ENCODE data around the gene MAGI2.

The MAGI2 gene

GRCh38 chr7:78090616-78091015 lies 1362.9 kb downstream of the MAGI2 start:
- no peak for DNase-seq (ENCODE audit: low read depth in 2 of 2)

- no peak for DNase-seq (ENCODE audit: low read depth in 2 of 2)
Measured at GRCh38 chr7:78083476-78084120, 1369.9 kb downstream of the MAGI2 start.

- DNase-seq (ENCODE audit: low read depth in 2 of 2), result no peak
Measured at GRCh38 chr7:78082556-78082955, 1370.9 kb downstream of the MAGI2 start.

GRCh38 chr7:78081888-78082287 lies 1371.6 kb downstream of the MAGI2 start:
- no peak for DNase-seq (ENCODE audit: low read depth in 2 of 2)

DNA sequence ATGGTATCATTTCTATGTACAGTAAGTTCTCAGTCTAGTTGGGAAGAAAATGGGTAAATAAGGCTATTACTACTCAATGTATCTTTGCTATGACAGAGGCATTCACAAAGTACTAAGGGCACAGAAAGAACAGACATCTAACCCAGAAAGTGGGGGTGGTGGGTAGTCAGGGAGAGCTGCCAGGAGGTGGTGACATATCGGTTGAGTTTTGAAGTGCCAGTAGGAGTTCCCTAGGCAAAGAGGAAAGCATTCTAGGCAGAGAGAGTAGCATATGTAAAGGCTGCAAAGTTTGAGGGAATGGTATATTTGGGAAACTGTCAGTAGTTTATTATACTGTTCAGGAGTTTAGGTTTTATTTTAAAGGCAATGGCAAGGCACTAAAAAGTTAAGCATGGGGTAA lies 1372.1 kb downstream of the MAGI2 start:
- DNase-seq (ENCODE audit: low read depth in 2 of 2), result no peak

DNA sequence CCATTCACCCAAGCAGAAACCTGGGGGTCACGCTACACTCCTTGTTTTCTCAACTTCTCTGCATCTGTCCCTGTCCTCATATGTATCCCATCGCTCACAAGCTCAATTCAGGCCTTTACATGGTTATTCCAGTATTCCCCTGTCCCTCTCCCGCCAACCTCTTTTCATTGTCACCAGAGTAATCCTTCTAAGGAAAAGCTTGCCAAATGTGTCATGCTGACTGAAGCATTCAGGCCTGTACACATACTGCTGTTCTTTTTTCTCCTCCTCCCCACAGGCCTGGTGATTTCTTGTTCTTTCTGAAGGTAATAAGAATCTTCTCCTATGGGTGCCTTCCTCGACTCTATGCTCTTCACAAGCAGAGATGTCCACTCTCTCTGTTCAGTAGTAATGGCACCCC lies 1372.7 kb downstream of the MAGI2 start:
- no peak for DNase-seq (ENCODE audit: low read depth in 2 of 2)

DNA sequence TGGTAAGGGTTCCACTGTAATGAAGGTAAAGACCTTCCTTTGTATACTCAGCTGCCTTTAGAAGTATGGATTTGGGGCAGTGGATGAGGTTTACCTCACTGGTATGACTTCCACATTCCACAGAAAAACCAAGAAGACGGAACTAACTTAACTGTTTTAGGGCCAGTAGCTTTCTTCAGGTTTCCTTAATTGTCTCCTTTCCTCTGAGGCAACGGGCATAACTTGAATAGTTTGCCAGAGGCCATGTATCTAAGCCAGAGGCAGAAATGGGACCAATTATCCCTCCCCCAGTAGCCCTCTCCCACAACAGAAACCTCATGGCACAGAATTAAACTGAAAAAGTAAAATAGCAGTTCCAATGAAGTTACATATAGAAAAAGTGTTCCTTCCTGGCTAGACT lies 1373.2 kb downstream of the MAGI2 start:
- no peak for DNase-seq (ENCODE audit: low read depth in 2 of 2)

- no peak for DNase-seq (ENCODE audit: low read depth in 2 of 2)
Measured at GRCh38 chr7:78074713-78075112, 1378.8 kb downstream of the MAGI2 start.

DNA sequence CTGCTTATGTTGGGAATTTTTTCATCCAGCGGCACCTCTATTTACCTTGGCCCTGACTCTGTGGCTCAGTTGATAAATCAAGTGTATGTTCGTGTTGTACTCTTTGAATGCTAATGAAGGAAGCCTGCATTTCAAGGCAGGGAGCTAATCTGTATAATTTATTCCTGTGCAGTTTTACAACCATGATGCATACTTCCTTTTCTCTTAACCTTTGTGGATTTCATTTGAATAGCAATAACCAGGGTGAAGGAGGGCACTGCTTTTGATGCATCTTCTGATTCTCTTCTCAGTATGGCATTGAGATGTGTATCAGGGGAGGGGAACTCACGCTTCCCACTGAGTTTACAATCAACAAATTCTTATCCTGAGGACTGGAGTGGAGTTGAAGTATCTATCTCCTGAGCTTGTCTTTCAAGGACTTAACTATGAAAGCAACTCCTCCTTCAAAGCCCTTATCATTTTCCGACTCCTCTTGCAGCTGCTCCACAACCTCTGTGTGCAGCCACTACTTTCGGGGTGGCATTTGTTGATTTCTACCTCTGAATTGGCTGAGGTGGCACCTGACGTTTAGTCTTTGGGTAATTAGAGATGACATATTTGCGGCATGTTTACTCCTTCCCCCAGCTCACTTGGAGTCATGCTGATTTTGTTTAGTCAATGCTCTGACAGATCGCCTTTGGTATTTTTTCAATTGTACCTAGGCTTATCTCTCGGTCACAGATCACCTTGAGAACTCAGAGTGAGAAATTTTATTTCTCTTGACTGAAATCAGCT lies 1379.7 kb downstream of the MAGI2 start:
- no peak for DNase-seq (ENCODE audit: low read depth in 2 of 2)

- no peak for DNase-seq (ENCODE audit: low read depth in 2 of 2)
Measured at GRCh38 chr7:78072201-78072590, 1381.3 kb downstream of the MAGI2 start.

DNA sequence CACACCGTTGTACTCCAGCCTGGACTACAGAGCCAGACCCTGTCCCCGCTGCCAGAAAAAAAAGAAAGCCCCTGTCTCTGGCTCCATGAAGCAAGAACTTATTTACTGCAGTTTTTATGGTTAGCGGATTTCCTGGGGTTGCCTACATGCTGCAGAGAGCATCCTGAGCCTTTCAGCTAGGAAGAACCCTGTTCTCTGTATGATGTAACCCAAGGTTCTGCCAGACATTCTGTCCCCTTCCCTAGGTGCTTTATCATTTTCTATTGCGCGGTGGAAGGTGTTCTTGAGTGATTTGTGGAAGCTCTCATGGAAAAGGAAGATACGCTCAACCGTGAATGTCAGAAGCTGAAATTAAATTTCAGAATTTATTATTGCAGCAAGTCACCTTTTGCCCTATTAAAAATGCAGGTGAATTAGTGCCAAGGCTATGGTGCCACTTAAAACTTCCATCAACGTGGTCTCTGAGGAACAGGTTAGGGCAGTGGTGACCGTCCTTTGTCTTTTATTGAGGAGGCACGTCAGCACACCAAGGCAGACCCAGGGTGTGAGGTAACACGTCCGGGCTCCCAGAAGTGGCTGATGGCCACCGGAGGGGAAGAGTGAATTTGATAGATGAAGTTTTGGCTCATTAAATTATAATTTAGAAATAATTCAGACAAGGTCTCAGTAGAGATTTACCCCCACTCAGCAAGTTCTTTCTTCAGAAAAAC lies 1381.8 kb downstream of the MAGI2 start:
- DNase-seq (ENCODE audit: low read depth in 2 of 2), result no peak

DNA sequence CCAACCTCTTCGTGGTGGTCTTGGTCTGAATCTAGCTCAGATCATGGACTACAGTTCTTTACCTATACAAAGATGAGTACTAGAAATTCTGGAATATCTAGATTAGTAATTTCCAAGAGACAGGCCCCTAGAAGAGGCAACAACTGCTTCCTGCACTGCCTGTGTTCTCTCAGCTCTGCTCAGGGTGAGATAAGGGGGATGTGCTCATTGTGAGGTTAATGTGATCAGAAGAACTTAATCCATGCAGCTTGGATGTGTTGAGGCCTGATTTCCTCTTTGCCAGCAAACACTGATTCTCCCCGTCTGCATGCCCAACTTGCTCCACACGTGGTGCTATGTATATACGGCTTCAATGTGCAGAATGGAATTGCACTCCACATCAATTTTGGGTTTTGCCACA lies 1386.9 kb downstream of the MAGI2 start:
- DNase-seq (ENCODE audit: low read depth in 2 of 2), result no peak

DNA sequence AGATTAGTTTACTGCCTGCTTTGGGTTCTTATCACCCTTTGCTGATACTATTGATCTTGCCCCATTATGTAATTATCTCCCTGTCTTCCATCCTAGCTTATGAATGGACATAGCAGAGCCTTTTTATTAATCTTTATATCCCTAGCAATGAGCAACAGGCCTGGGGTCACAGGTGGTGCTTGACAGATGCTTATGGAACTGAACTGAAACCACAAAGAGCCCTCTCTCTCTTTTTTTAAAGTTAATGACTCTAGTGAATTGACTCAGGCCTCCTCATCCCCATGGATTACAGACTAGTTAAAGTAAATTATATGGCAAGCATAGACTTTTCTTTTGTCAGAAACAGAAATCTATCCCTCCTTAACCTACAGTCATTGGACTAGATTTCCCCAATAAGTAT lies 1389.7 kb downstream of the MAGI2 start:
- DNase-seq (ENCODE audit: low read depth in 2 of 2), result no peak

GRCh38 chr7:78062214-78062613 lies 1391.3 kb downstream of the MAGI2 start:
- DNase-seq (ENCODE audit: low read depth in 2 of 2), result no peak

DNA sequence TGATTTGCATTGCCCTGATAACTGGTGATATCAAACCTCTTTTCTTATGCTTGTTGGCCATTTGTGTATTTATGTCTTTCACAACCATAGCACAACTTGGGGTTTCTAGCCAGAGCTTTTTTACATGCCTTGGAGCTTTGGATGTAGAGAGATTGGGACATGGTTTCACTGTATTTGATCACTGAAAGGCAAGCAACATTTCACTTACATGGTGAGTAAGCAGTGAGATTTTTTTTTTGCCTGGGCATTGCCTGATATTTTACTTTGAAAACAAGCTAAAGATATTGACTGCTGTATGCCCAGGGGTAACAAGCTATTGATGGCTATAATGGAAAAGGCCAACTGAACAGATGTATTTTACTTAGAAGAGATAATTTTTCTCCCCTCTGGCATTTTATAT lies 1395.9 kb downstream of the MAGI2 start:
- no peak for DNase-seq (ENCODE audit: low read depth in 2 of 2)

GRCh38 chr7:78055599-78055998 lies 1397.9 kb downstream of the MAGI2 start:
- no peak for DNase-seq (ENCODE audit: low read depth in 2 of 2)

GRCh38 chr7:78055001-78055573 lies 1398.4 kb downstream of the MAGI2 start:
- no peak for DNase-seq (ENCODE audit: low read depth in 2 of 2)

- no peak for DNase-seq (ENCODE audit: low read depth in 2 of 2)
Measured at GRCh38 chr7:78052112-78052511, 1401.4 kb downstream of the MAGI2 start.

DNA sequence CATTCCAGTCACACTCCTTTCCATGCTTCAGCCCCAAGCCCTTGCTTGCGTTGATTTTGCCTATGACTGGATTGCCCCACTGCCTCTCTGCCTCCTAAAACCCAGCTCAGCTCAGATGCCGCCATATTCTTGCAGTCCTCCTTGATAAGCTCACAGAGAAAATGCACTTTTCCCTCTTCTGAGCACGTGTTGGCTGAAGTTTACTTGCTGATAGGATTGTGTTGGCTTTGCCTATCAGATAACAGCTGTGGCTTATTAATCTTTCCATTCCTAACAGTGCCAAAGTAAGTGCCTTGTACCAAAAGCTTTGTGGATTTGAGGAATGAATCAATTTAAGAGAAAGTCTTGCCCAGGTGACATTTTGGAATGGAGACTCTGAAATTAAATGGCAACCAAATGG lies 1405.7 kb downstream of the MAGI2 start:
- no peak for DNase-seq (ENCODE audit: low read depth in 2 of 2)

- no peak for DNase-seq (ENCODE audit: low read depth in 2 of 2)
Measured at GRCh38 chr7:78043159-78043558, 1410.3 kb downstream of the MAGI2 start.

DNA sequence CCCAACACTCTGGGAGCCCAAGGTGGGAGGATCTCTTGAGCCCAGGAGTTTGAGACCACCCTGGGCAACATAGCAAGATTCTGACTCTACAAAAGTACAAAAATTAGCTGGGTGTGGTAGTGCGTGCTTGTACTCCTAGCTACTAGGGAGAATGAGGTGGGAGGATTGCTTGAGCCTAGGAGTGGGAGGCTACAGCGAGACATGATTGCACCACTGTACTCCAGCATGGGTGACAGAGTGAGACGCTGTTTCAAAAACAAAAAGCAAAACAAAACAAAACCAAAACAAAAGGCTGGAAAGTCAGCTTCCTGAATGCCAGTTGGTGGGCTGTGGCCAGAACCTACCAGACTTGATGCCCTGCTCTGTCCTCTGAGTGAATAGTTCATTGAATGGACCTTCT lies 1412.0 kb downstream of the MAGI2 start:
- DNase-seq (ENCODE audit: low read depth in 2 of 2), result no peak

Data from stimulated activated CD8-positive, alpha-beta memory T cell treated with anti-CD3 and anti-CD28 coated beads, Interleukin-7, amount 100 ng/mL, for 4 hours (primary cell).